Measurements from ENCODE around the gene POU6F2.
"Not testable (repeated sequence)": the region's sequence is repeated elsewhere in the genome, so short reads cannot be mapped to it uniquely, and the experiment has no call there.

Gene POU6F2

GRCh38 chr7:39002755-39003154, 25.0 kb downstream of the POU6F2 start:
- no peak for DNase-seq

GRCh38 chr7:39005036-39005435, 27.3 kb downstream of the POU6F2 start:
- no peak for DNase-seq

- DNase-seq: no peak
These were observed 27.8 kb downstream of the POU6F2 start for GRCh38 chr7:39005461-39005860.

DNA sequence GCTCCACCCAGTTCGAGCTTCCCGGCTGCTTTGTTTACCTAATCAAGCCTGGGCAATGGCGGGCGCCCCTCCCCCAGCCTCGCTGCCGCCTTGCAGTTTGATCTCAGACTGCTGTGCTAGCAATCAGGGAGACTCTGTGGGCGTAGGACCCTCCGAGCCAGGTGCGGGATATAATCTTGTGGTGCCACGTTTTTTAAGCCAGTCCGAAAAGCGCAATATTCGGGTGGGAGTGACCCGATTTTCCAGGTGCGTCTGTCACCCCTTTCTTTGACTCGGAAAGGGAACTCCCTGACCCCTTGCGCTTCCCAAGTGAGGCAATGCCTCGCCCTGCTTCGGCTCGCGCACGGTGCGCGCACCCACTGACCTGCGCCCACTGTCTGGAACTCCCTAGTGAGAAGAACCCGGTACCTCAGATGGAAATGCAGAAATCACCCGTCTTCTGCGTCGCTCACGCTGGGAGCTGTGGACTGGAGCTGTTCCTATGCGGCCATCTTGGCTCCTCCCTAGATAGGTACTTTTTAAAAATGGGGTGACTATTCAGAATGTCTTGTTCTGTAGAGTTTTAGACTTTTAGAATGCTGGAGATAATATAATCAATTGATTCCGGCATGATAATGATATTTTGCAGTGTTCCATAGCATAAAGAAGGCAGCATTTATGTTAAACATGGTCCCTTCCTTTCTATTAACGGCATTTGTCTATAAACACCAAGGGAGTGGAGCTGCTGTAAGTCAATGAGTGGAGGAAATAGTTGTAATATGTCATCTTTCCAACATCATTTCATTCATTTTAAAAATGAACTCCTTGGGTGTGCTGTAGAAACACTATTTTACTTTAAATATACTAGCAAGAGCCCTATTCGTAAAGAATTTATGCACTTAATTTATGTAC, 35.6 kb downstream of the POU6F2 start:
- not testable (repeated sequence) for DNase-seq

DNA sequence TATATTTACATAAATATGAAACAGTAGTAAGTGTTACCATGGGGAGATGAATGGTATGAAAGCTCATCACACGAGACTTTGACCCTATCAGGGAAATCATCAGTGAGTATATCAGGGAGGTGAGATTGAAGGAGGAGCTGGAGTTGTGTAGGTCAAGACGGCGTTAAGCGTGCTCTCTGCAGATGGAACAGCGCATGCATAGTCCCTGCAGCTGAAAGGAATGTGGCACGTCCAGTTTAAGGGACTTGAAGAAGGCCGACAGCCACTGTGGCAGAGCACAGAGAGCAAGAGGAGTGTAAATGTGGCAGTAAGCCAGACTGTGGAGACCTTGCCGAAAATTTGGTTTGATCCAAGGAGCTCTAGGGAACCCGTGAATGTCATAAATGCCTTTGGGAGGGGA, 38.9 kb downstream of the POU6F2 start:
- no peak for DNase-seq

GRCh38 chr7:39017369-39017915, 39.7 kb downstream of the POU6F2 start:
- no peak for DNase-seq

DNA sequence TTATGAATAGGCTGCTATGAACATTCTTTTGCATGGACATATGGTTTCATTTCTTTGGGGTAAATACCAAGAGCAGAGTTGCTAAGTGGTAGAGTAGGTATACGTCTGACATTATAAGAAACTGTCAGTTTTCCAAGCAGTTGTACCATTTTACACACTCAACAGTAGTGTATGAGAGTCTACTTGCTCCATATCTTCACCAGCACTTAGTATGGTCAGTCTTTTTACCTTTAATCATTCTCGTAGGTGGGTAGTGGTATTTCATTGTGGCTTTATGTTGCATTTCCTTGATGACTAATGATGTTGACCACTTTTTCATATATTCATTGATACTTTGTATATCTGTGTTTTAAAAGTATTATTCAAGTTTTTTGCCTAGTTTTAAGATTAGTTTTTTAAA, 45.1 kb downstream of the POU6F2 start:
- no peak for DNase-seq

GRCh38 chr7:39027491-39027890, 49.8 kb downstream of the POU6F2 start:
- no peak for DNase-seq

- no peak for DNase-seq
These were observed 56.3 kb downstream of the POU6F2 start for GRCh38 chr7:39033885-39034624.

- no peak for DNase-seq
These were observed 57.4 kb downstream of the POU6F2 start for GRCh38 chr7:39035156-39035555.

DNA sequence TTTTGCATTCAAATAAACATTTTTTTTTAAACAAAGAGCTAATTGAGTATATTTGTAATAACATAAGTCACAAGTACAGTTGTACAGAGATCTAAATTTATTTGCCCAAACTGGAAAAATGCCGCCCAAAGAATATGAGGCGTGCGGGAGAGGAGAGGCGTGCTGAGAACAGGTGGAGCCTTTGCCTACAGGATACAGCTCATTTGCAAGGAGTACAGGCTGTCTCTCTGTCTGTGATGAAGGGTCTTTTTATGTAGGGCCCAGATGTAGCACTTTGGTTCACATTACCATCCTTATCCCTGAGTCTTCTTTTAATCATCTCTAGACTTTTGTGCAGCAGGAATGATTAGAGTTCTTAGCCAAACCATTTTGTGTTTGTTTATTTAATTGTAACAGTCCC, 58.2 kb downstream of the POU6F2 start:
- DNase-seq: no peak

DNA sequence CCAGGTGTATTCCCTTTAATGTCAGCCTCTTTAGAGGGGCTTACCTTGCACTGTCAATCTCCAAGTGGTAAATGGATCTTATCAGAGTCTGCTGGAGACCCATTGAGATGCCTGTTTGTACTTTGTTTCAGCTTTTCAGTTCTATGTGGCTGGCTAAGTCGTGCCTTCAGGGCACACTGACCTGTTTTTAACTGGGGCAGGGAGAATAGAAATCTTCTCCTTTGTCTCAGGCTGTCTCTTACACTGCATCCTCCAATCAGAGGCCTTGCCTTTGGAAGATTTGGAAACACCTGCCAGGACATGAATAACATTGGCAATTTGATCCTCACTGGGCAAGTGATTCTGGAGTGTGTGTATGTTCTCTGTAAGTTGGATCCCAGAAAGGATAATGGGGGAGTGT, 65.0 kb downstream of the POU6F2 start:
- no peak for DNase-seq

GRCh38 chr7:39043531-39043930, 65.8 kb downstream of the POU6F2 start:
- DNase-seq: no peak

- no peak for DNase-seq
These were observed 66.8 kb downstream of the POU6F2 start for GRCh38 chr7:39044489-39044888.

- no peak for DNase-seq
These were observed 67.5 kb downstream of the POU6F2 start for GRCh38 chr7:39045231-39045630.

DNA sequence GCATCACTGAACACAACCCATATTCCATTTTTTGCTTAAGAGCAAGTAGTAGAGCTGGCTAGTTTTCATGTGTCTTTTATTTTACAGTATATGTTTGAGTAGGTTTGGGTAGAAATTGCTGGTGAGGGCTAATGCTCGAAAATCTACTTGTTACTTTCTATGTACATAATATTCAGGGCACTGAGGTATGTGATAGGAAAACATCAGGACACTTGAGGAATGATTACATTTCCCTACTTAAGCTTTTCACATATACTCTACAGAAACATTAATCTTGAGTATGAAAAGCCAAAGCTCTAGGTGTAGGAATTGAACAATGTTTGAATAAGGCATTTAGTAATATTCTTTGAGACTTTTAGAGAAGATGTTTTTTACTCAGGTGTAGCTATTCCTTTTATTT, 73.6 kb downstream of the POU6F2 start:
- DNase-seq: no peak

DNA sequence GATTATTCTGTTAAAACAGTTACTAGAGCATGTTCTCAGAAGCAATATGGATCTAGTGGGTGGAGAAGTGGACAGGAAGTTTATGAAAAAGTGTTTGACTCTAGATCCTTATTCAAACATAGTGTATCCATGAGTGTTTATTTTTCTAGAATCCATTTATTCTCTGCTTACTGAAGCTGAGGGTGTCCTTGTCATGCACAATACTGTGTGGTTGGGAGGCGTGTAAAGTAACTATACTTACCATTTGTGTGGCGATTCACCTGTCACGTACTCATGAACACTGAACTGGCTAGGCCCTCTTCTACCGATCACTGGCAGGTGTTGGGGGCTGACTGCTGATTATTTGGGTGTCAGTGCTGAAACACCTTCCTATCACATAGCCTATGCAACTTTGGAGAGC, 74.0 kb downstream of the POU6F2 start:
- DNase-seq: peak; percentile 18

- no peak for DNase-seq
These were observed 77.0 kb downstream of the POU6F2 start for GRCh38 chr7:39054731-39055130.

- DNase-seq: no peak
These were observed 78.4 kb downstream of the POU6F2 start for GRCh38 chr7:39056153-39056552.

GRCh38 chr7:39062811-39063210, 85.1 kb downstream of the POU6F2 start:
- DNase-seq: no peak

DNA sequence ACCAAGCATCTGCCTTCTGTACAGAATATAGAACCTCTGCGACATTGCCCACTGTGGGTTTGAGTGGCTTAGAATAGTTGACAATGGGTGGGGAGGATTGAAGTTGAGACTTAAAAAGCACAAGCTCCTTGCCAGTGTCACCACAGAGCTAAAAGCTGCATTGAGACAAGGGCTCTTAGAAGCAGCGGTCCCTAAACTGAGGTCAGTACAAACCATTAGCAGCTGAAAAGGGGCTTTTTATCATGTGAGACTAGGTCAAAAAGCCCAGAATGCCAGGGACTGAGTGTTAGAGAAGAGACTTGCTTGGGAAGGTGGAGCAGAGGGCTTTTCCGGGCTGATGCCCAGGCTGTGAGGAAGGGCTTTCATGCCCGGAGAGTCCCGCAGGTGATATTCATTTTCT, 91.3 kb downstream of the POU6F2 start:
- DNase-seq: no peak

DNA sequence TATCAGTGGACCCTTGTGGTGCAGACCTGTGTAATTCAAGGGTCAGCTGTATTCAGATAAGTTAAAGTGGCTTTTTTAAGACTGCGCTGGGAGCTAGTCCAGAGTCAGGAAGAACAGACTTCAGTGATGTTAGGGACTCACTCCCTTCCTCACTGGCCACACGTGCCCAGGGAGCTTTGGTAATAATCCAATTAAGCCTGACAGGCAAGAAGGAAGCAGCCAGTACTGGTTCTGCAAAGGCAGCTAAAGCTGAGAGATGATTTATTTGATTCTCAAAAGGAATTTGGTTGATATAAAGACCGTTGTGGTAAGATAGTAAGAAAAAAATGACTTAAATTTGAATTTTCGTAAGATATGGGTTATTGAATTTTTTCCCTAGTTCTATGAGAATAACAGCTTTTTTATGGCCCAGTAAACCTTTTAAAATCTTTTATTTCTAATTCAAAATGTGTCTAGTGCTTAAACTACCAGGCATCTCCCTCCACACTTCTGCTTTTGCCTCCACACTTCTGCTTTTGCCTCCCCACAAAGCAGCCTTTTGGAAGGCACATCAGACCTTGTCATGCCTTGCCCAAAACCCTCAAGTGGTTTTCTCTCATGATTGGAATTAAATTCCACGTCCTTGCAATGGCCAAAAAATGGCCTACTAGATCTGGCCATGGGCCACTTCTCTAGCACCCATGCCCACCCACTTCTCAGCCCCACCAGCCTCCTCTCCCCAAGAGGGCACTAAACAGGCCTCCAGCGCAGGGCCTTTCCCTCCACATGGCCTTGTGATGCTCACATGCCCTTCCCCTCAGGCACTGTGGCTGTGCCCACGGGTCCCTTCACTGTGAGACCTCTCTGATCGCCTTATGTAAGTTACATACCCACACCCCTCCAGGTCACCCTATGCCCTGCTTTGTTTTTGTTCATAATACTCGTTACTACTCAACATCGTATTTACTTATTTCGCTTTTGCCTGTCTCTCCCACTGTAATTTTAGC, 92.5 kb downstream of the POU6F2 start:
- no peak for DNase-seq

- DNase-seq: no peak
These were observed 93.4 kb downstream of the POU6F2 start for GRCh38 chr7:39071116-39071515.

Measured in NCI-H2081 treated with DMSO at 0.1 percent for 48 hours (cell line).